UCSD-AML1 (cell line): ENCODE data around the gene IL34.

Source experiments
- DNase-seq: peaks from one replicate; lab custom pipeline; 2025; ENCODE audit not compliant: unreplicated experiment; lab: John Stamatoyannopoulos, UW

IL34 gene

GRCh38 chr16:70700101-70701020 is 54.0 kb downstream of the IL34 start:
- peak; percentile 47 for DNase-seq

GRCh38 chr16:70701036-70701435 is 54.7 kb downstream of the IL34 start:
- peak; percentile 21 for DNase-seq

GRCh38 chr16:70701596-70701995 is 55.2 kb downstream of the IL34 start:
- no peak for DNase-seq

- DNase-seq, result no peak
Measured at GRCh38 chr16:70701998-70702397, 55.6 kb downstream of the IL34 start.

GRCh38 chr16:70702624-70703023 is 56.3 kb downstream of the IL34 start:
- DNase-seq, result no peak

- DNase-seq, result peak; percentile 23
Measured at GRCh38 chr16:70703041-70703834, 56.9 kb downstream of the IL34 start.

GRCh38 chr16:70703835-70704381 is 57.5 kb downstream of the IL34 start:
- no peak for DNase-seq

GRCh38 chr16:70704586-70704985 is 58.2 kb downstream of the IL34 start:
- no peak for DNase-seq

- DNase-seq, result no peak
Measured at GRCh38 chr16:70705056-70705455, 58.7 kb downstream of the IL34 start.

GRCh38 chr16:70706948-70707465 is 60.6 kb downstream of the IL34 start:
- no peak for DNase-seq

GRCh38 chr16:70708366-70709246 is 62.2 kb downstream of the IL34 start:
- DNase-seq, result no peak

GRCh38 chr16:70709457-70709856 is 63.1 kb downstream of the IL34 start:
- DNase-seq, result no peak

- peak; percentile 68 for DNase-seq
Measured at GRCh38 chr16:70709942-70710341, 63.6 kb downstream of the IL34 start.
